ENCODE measurements around the gene NME4.
"Not testable (repeated sequence)": the region's sequence is repeated elsewhere in the genome, so short reads cannot be mapped to it uniquely, and the experiment has no call there.

The NME4 gene

DNA sequence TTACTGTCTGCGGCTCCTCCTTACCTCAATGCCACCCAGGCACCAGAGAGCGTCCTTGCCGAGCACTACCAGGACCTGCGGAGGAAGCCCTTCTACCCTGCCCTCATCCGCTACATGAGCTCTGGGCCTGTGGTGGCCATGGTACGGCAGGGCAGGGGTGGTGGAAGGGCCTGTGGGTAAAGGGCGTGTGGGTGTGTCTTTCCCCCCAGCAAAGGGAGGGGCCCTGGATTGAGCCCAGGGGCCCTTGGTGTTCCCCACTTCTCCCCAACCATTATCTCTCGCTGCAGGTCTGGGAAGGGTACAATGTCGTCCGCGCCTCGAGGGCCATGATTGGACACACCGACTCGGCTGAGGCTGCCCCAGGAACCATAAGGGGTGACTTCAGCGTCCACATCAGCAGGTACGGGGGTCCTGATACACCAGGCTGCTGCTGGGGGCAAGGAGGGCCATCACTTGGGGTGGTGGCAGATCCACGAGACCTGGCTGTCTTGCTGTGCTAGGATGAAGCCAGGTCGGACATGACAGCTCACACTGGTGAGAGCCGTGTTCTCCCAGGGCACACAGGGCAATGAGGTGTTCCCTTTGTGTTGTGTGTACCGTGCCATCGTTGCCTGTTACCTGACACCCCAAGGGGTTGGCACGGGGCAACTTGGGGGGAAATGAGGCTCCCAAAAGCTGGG, 2.5 kb downstream of the NME4 start:
- DNase-seq, result no peak

DNA sequence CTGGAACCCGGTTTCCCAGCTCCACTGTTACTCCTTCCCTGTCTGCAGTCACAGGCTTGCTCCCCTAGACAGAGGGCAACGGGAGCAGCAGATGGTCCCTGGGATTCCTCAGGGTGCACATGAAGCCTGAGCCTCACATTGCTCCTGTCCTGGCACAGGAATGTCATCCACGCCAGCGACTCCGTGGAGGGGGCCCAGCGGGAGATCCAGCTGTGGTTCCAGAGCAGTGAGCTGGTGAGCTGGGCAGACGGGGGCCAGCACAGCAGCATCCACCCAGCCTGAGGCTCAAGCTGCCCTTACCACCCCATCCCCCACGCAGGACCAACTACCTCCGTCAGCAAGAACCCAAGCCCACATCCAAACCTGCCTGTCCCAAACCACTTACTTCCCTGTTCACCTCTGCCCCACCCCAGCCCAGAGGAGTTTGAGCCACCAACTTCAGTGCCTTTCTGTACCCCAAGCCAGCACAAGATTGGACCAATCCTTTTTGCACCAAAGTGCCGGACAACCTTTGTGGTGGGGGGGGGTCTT, 3.1 kb downstream of the NME4 start:
- DNase-seq, result no peak

DNA sequence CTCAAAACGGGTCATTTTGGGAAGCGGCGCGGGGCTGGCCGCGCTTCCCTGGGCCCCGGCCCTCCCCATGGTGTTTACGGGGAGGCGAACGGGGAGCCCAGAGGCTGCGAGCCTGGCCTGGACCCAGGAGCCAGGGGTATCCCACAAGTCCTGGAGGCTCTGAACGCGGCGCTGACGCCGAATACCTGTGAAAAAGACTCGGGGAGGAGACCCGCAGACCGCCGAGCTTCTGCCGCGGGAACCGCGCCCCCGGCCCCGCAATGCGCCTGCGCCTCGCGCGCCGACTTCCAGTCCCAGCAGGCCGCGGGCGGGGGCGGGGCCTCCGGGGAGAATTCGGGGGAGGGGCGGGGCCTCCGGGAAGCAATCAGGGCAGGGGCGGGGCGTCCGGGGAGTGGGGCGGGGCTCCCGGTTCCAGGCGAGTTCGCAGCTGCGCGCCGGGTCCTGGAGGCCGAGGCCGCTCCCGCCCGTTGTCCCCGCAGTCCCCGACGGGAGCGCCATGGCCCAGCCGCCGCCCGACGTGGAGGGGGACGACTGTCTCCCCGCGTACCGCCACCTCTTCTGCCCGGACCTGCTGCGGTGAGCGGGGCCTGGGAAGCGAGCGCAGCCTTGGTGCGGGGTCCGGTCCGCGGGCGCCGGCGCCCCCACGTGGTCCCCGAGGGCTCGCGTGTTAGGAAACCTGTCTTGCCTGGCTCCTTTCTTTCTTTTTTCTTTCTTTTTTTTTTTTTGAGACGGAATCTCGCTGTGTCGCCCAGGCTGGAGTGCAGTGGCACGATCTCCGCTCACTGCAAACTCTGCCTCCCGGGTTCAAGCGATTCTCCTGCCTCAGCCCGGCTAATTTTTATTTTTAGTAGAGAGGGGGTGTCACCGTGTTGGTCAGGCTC, 4.7 kb downstream of the NME4 start, which contains the start of gene DECR2:
TSS of gene DECR2 (plus strand) at position 418 of the 881 bp plus-strand sequence. CDS start at position 497, 79 bp downstream.
- peak; percentile 94 to 97 for DNase-seq

DNA sequence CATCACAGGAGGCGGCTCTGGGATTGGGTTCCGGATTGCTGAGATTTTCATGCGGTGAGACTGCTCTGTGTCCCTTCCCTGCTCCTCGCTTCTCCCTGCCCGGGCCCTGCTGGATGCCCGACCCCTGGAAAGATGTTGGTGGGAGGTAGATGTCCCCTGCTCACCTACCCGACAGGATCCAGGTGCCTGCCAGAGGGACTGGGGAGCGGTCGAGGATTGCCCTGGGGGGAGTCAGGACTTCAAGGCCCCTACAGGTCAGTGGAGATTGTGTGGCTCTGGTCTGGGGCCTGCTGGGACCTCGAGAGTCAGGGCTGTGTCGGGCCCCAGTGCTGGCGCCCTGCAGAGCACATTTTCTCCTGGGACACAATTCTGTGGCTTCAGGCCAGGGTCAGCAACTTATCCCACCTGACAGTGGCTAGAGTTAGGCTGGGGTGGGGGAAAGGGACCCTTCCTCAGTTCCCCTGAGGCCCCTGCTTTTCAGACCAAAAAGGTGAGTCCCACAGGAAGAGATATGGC, 8.0 kb downstream of the NME4 start:
- DNase-seq, result no peak

DNA sequence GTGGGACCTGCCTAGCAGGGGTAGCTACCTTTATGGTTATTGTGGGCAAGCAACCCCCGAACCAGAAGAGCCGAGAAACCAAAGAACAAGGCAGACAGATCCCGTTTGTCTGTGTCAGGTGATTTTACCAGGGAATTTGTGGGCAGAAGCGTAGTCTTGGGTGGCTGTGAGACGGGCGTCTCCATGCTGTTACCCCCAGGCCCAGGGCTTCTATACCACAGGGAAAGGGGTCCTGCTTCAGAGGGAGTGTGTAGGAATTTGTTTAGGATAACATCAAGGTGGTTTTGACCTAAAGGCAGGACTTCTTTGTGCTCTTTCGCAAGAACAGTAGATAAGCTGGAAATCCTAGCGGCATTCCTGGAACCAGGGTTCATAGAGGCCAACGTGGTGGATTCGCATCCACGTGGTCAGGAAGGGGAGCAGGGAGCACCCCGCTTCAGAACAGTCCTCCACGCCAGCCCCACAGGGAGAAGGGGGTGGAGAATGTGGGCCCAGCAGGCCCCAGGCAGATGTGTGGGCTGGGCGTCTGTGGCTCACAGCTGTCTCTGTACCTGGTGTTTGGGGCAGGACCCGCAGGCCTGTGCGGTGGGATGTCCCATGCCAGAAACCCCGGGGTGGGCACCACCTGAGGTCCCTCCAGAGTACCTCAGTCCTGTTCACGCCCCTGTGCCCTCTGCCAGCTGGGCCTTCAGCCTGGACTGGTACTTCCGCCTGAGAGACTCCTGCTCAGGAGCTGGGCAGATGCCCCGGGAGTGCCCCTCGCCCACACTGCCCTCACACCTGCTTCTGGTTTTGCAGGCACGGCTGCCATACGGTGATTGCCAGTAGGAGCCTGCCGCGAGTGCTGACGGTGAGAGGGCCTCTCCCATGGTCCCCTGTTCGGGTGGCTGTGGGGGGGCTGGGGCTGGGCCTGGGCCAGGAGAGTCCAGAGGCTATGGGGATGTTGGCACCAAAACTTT, 8.8 kb downstream of the NME4 start:
- DNase-seq, result no peak

DNA sequence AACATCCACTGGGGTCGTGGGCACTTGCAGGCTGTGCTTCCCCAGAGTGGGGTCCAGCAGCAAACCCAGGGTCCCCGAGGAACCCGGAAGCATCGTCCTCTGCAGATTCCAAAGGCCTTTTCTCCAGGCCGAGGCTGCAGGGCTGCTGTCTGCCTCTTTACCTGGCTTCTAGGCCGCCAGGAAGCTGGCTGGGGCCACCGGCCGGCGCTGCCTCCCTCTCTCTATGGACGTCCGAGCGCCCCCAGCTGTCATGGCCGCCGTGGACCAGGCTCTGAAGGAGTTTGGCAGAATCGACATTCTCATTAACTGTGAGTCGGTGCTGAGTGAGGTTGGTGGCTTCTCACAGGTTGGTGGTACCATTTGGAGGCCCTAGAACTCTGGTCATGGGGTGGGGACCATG, 10.3 kb downstream of the NME4 start:
- DNase-seq, result no peak

DNA sequence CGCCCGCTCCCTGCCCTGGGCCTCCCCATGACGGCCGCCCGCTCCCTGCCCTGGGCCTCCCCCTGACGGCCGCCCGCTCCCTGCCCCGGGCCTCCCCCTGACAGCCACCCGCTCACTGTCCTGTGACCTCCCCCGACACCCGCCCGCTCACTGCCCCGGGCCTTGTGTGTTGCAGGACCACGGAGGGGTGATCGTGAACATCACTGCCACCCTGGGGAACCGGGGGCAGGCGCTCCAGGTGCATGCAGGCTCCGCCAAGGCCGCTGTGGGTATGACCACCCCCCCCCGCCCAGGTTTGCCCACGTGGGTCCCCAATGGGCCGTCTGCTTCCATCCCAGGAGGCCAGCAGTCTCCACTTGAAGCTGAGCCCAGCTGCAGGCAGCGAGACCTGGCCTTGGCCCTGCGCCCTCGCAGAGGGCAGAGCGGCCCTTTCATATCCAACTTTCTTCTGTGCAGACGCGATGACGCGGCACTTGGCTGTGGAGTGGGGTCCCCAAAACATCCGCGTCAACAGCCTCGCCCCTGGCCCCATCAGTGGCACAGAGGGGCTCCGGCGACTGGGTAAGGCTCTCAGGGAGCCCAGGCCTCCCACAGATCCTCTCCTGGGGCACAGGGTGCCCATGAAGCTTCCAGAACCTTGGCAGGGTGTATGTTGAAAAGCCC, 13.6 kb downstream of the NME4 start:
- DNase-seq, result no peak

DNA sequence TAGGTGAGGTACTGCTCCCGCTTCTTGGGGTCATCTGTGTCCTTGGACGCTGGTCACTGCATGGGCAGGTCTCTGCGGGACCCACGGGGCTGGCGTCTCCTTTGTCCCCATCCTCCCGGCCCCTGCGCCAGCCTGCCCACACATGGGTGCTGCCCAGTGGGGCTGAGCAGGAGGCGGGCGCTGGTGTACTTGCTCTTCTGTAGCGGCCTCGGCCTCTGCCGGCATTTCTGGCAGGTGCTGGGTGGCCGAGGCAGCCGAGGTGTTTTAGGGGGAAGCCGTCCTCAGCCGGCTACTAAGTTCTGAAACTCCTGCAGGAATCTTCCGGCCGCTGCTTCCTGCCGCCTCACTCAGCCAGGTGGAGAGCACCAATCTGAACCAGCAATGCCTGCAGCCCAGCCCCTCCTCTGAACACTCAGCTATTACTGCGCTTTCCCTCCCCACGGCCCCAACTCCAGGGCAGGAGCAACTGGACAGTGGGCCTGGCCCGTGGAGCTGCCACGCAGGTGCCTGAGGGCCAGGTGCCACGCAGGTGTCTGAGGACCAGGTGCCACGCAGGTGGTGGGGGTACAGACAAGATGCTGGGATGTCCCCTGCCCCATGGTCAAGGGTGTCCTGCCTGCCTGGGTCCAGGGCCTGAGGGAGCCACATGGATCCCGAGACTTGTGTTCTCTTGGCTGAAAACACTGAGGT, 14.7 kb downstream of the NME4 start:
- DNase-seq, result no peak

DNA sequence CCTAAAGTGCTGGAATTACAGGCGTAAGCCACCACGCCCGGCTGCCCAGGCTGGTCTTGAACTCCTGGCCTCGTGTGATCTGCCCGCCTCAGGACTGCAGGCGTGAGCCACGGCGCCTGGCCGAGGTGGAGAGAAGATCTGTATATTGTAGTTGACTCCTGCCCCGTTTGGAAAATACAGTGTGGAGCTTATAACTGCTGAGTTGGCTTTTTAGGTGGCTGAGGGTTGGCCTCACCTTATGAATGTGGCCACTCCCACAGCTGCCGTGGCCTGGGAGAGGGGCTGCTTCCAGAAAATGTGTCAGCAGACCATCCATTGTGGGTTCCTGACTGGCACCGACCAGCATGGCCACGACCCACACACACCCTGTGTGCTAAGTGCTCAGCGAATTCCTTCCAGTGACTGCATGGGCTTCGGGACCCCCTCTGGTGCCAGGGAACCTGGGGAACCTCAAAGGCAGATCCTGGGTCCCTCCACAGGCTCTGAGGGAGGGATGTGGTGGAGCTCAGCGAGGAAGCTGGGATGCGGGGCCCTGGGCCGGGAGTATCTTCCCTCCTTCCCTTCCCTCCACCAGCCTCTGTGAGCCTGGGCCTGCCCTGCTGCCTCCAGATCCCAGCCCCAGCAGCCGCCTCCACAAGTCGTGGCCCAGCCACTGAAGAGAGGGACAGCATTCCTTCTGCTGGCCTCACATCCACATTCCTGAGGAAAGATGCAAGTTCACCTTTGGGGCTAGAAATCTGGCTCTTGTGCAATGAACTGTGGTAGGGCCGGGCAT, 17.6 kb downstream of the NME4 start:
- DNase-seq, result no peak

DNA sequence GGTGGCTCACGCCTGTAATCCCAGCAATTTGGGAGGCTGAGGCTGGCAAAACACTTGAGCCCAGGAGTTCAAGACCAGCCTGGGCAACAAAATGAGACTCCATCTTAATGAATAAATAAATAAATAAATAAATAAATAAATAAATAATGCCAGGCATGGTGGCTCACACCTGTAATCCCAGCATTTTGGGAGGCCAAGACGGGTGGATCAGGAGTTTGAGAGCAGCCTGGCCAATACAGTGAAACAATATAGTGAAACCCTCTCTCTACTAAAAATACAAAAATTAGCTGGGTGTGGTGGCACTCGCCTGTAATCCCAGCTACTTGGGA, 18.1 kb downstream of the NME4 start:
- not testable (repeated sequence) for DNase-seq

DNA sequence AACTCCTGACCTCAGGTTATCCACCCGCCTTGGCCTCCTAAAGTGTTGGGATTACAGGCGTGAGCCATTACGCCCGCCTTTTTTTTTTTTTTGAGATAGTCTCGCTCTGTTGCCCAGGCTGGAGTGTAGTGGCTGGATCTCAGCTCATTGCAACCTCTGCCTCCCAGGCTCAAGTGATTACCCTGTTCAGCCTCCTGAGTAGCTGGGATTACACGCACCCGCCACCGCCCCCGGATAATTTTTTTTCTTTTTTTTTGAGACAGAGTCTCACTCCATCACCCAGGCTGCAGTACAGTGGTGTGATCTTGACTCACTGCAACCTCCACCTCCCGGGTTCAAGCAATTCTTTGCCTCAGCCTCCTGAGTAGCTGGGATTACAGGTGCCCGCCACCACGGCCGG, 25.2 kb downstream of the NME4 start:
- DNase-seq, result not testable (repeated sequence)

DNA sequence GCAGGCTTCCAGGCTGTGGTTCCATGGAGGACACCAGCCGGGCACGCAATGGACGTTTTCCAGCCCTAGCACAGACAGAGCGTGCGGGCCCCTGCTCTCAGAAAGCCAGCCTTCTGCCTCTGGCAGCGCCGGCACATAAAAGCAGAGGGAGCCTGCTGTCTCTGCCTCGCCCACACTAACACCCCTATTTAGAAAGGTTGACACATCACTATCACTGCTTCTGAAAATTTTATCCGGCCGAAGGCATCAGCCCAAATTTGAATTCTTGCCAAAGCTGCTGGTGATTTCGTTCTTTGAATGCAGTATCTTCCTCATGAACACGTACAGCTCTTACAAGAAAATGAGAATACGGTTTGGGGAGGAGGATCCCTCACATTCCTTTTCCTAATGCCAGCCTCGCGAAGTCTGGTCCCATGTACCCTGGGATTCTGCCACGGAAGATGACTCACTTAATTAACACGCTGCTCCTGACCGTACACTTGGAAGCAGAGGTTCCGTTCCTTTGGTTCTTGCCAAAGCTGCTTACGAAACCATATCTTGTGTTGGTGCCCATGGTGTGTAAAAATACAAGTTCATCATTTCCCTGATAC, 27.1 kb downstream of the NME4 start:
- DNase-seq, result no peak

DNA sequence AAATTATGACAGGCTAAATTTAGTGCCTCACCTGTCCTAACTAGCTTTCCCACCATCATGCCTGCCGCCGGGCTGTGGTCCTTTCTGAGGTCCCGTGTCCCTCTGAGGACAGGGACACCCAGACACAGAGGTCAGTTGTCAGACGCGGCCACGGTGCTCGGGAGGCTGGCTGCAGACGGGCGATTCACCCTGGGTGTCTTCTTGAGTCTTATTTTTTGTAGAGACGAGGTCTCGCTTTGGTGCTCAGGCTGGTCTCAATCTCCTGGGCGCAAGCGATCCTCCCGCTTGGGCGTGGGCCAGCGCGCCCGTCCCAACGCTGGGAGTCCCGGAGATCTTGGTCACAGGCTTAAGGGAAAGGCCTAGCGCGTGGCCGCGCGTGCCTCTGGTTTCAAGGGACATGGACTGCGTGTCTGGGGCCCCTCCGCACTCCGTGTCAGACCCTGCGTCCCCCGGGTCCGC, 27.7 kb downstream of the NME4 start:
- DNase-seq, result no peak

DNA sequence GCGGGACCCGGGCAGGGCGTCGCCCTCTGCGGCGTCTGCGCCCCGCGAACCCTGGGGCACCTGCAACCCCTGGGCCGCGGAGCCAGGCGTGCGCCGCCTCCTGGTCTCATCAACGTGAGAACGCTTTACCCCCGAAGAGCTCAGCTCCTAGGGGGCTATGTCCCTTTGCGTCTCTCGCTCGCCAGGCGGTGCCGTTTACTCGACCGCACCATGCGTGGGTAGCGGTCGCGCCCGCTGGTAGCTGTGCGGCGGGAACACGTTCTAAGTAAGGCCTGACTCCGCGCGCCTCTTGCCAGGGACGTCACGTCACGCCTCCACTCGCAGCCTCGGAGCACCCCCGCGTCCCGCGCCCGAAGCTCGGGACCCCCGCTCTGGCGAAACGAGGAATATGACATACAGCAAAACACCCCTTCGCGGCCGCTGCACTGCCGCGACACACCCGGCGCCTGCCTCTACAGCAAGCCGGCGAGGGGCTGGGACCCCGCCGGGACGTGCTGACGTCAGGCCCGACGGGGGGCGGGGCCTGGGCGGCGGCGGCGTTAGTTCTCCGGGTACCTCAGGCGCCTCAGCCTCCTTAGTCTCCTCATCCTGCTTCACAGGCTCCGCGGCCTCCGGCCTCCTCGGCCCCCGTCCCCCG, 28.2 kb downstream of the NME4 start, which contains the start of gene RAB11FIP3:
TSS of gene RAB11FIP3 (plus strand) at position 568 of the 637 bp plus-strand sequence. CDS start 358 bp downstream, outside the sequence.
- peak; percentile 78 to 86 for DNase-seq

DNA sequence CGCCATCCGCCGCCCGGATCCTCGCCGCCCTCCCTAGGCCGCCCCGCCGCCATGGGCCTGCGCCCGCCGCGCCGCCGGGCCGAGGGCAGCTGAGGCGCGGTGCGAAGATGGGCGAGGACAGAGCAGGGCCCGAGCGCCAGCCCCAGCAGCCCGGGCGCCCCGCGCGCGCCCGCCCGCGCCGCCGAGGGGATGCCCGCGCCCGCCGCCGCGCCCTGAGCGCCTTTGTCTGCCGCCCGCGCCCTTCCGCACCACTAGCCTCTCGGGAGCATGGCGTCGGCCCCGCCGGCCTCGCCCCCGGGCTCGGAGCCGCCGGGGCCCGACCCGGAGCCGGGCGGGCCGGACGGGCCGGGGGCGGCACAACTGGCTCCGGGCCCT, 28.7 kb downstream of the NME4 start:
- no peak for DNase-seq

DNA sequence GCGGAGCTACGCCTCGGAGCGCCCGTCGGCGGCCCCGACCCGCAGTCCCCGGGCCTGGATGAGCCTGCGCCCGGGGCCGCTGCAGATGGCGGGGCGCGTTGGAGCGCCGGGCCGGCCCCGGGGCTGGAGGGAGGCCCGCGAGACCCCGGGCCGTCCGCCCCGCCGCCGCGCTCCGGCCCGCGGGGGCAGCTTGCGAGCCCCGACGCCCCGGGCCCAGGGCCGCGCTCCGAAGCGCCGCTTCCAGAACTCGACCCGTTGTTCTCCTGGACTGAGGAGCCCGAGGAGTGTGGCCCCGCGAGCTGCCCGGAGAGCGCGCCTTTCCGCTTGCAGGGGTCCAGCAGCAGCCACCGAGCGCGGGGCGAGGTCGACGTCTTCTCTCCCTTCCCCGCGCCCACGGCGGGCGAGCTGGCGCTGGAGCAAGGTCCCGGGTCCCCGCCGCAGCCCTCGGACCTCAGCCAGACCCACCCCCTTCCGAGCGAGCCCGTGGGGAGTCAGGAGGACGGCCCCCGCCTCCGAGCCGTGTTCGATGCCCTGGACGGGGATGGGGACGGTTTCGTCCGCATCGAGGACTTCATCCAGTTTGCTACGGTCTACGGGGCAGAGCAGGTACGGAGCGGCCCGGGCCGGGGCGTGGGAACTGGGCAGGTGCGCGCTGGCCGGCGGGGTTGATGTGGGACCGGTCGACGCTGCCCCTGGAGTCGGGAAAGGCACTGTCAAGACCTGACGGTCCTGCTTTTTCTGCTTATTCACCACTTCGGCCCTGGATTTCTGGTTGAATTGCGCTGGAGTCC, 29.3 kb downstream of the NME4 start:
- no peak for DNase-seq

DNA sequence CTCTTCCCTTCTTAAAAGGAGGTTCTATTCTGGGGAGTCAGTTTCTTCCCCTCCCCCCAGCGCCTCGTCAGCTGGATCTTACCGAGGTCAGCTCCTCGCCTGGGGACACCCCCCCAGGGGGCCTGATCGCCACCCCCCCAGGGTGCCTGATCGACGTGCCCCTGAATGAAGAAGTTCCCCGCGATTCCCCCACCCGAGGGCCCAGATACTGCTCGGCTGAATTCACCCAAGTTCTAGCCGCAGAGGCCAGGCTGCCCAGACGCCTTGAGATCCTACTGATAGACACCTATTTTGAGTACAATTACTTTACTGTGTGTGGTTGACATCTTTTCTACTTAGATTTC, 29.9 kb downstream of the NME4 start:
- no peak for DNase-seq

DNA sequence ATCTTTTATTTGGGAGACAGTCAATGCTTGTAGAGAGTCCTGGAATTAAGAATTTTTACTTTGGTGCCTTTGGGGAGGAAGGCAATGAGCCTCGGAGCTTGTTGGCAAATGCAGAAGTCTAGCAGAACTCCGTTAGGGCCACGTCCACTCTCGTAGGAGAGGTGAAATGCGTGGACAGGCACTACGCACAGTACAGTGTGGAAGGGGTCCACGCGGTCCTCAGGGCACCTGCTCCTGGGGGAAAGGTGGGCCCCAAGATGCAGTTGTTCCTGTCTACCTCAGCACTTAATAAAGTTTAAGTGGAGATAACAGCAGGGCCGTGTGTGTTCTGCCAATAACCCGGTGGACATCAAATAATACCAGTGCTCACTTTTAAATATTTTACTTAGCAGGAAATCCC, 30.3 kb downstream of the NME4 start:
- no peak for DNase-seq

DNA sequence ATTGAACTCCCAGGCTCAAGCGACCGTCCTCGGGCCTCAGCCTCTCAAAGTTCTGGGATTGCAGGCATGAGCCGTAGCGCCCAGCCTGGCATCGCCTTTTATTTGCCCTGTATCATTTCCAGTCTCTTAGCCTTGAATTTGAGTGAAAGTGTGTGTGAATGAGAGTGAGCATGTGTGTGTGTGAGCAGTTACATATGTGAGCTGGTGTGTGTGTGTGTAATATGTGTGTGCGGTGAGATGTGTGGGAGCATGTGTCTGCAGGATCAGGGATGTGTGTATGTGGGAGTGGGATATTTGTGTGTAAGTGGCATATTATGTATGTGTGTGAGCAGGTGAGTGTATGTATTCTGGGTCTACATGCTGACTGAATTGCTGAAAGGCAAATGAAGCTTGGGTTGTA, 33.9 kb downstream of the NME4 start:
- no peak for DNase-seq

All from CD4-positive, alpha-beta T cell treated with Interferon alpha-2 for 1 hour (primary cell).